ENCODE measurements around the gene GPR78. TPM values are rescaled to one million over a fixed set of nuclear protein-coding genes. Genes with fewer than 3 reads are reported as not detected.

Gene GPR78
- total and polyA plus RNA-seq, 2 donors (not counting 1 experiment from before 2014, with no cell fraction given), result 0.20 to 0.33 TPM

DNA sequence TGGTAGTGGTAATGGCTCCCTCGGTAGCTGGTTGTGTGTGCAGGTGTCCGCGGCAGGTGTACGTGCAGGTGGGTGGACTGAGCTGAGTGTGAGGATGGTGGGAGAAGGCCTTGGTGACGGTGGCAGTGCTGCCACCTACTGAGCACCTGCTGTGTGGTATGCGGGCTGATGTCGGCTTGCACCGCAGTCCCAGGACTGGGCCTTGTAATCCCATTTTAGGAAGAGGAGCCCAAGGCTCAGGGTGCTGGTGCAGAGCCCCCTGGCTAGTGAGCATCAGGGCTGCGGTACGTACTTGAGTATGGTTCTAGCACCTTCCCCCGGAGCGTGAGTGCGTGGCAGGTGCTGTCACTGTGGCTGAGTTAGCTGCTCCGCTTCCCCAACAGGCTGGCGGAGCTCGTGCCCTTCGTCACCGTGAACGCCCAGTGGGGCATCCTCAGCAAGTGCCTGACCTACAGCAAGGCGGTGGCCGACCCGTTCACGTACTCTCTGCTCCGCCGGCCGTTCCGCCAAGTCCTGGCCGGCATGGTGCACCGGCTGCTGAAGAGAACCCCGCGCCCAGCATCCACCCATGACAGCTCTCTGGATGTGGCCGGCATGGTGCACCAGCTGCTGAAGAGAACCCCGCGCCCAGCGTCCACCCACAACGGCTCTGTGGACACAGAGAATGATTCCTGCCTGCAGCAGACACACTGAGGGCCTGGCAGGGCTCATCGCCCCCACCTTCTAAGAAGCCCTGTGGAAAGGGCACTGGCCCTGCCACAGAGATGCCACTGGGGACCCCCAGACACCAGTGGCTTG, 6.7 kb downstream of the GPR78 start:
- no peaks in the 10 kb centered on the region for H3K9me3 ChIP-seq (ENCODE audit: control insufficient read depth, insufficient read depth, low read depth, low read length)
- no peak overlapping the region for H3K4me2 ChIP-seq (ENCODE audit: extremely low read depth, insufficient read depth, low read length)
- TF ChIP-seq, protein P1, sequence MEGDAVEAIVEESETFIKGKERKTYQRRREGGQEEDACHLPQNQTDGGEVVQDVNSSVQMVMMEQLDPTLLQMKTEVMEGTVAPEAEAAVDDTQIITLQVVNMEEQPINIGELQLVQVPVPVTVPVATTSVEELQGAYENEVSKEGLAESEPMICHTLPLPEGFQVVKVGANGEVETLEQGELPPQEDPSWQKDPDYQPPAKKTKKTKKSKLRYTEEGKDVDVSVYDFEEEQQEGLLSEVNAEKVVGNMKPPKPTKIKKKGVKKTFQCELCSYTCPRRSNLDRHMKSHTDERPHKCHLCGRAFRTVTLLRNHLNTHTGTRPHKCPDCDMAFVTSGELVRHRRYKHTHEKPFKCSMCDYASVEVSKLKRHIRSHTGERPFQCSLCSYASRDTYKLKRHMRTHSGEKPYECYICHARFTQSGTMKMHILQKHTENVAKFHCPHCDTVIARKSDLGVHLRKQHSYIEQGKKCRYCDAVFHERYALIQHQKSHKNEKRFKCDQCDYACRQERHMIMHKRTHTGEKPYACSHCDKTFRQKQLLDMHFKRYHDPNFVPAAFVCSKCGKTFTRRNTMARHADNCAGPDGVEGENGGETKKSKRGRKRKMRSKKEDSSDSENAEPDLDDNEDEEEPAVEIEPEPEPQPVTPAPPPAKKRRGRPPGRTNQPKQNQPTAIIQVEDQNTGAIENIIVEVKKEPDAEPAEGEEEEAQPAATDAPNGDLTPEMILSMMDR (conservative IDR thresholded peaks at IDR 0.05 in 1 of 2, IDR thresholded peaks at IDR 0.05 in 1 of 2; ENCODE audit: low read depth in 1 of 2, low read length in 2 of 2), result no peak
- TF ChIP-seq EZH2 (IDR thresholded peaks at IDR 0.05; ENCODE audit: low read length, missing control alignments), result no peak
- no peaks in the 10 kb centered on the region for H3K36me3 ChIP-seq (ENCODE audit: control insufficient read depth, insufficient read depth, low read length)
- no peaks in the 10 kb centered on the region for H3K4me1 ChIP-seq (ENCODE audit: control insufficient read depth, extremely low read depth, insufficient read depth, low read length)
- no peak overlapping the region for H3K9ac ChIP-seq (ENCODE audit: insufficient read depth, low read length)
- H3K79me2 ChIP-seq (ENCODE audit: control insufficient read depth, insufficient read depth, low read length), result no peaks in the 10 kb centered on the region
- DNase-seq (ENCODE audit: low read depth in 2 of 2), result no peak
- H3K4me3 ChIP-seq (replicated peaks in 1 of 4; ENCODE audit: control extremely low read depth in 1 of 4, insufficient read depth in 1 of 4, low read depth in 3 of 4, low read length in 4 of 4), result no peak overlapping the region
- H3K27me3 ChIP-seq (ENCODE audit: control insufficient read depth, insufficient read depth, low read length), result peaks cover 3% of the 10 kb centered on the region
- no peak overlapping the region for H2AFZ ChIP-seq (ENCODE audit: low read length)
- H4K20me1 ChIP-seq (ENCODE audit: control insufficient read depth, extremely low read depth, insufficient read depth, low read length), result no peaks in the 10 kb centered on the region
- no peak overlapping the region for H3K27ac ChIP-seq (ENCODE audit: insufficient read depth, low read length)

DNA sequence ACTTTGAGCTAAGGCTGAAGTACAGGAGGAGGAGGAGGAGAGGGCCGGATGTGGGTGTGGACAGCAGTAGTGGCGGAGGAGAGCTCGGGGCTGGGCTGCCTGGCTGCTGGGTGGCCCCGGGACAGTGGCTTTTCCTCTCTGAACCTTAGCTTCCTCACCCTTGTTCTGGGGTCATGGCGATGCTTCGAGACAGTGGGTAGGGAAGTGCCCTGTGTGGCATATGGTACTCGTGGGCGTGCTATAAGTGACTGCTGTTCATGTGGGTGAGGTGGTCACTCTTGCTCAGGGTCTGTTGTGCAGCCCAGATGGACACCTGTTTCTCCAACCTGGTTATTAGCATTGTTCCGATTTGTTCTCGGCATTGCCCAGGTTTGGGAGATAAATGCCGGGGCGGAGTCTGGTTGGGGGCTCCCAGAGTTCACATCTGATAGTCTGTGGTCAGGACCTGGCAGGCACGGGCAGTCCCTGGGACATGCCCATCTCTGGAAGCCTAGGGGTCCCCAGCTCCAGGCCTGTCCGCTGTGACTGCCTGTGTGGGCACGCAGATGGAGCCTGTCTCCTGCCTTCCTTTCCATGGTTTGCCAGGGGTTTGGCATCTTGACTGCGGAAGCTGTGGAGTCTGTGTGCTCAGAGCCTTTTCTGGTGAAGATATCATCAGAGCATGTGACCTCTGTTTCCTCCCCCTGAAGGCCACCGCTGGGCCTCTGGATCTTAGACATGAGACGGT, 7.4 kb downstream of the GPR78 start:
- Histone ChIP-seq H3K9ac (ENCODE audit: insufficient read depth, low read length) (no peak overlapping the region), H3K27me3 (ENCODE audit: control insufficient read depth, insufficient read depth, low read length) (peaks cover 8% of the 10 kb centered on the region), H3K79me2 (ENCODE audit: control insufficient read depth, insufficient read depth, low read length) (no peaks in the 10 kb centered on the region), H2AFZ (ENCODE audit: low read length) (no peak overlapping the region), H3K9me3 (ENCODE audit: control insufficient read depth, insufficient read depth, low read depth, low read length) (no peaks in the 10 kb centered on the region), H3K27ac (ENCODE audit: insufficient read depth, low read length) (no peak overlapping the region), H3K36me3 (ENCODE audit: control insufficient read depth, insufficient read depth, low read length) (no peaks in the 10 kb centered on the region), H3K4me3 (replicated peaks in 1 of 4; ENCODE audit: control extremely low read depth in 1 of 4, insufficient read depth in 1 of 4, low read depth in 3 of 4, low read length in 4 of 4) (no peak overlapping the region), H4K20me1 (ENCODE audit: control insufficient read depth, extremely low read depth, insufficient read depth, low read length) (no peaks in the 10 kb centered on the region), H3K4me2 (ENCODE audit: extremely low read depth, insufficient read depth, low read length) (no peak overlapping the region), H3K4me1 (ENCODE audit: control insufficient read depth, extremely low read depth, insufficient read depth, low read length) (no peaks in the 10 kb centered on the region)
- no peak for DNase-seq (ENCODE audit: low read depth in 2 of 2)
- TF ChIP-seq, protein P1 (conservative IDR thresholded peaks at IDR 0.05 in 1 of 2, IDR thresholded peaks at IDR 0.05 in 1 of 2; ENCODE audit: low read depth in 1 of 2, low read length in 2 of 2), result no peak
- TF ChIP-seq EZH2 (IDR thresholded peaks at IDR 0.05; ENCODE audit: low read length, missing control alignments), result no peak

DNA sequence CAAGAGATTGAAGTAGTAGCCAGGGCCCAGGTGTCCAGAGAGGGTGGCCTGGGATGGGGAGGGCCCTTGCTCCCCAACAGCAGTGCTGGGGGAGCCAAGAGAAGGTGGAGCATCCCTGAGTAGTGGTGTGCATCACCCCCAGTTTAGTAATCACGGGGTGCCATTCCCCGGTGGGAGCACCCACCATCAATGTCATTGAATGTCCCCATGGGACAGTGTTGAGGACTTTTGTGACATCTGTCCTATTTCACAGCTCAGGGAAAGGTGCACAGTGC, 7.9 kb downstream of the GPR78 start:
- DNase-seq (ENCODE audit: low read depth in 2 of 2), result no peak
- H3K4me2 ChIP-seq (ENCODE audit: extremely low read depth, insufficient read depth, low read length), result no peak overlapping the region
- no peak overlapping the region for H3K4me3 ChIP-seq (replicated peaks in 1 of 4; ENCODE audit: control extremely low read depth in 1 of 4, insufficient read depth in 1 of 4, low read depth in 3 of 4, low read length in 4 of 4)
- TF ChIP-seq EZH2 (IDR thresholded peaks at IDR 0.05; ENCODE audit: low read length, missing control alignments), result no peak
- TF ChIP-seq, protein P1 (conservative IDR thresholded peaks at IDR 0.05 in 1 of 2, IDR thresholded peaks at IDR 0.05 in 1 of 2; ENCODE audit: low read depth in 1 of 2, low read length in 2 of 2), result no peak
- H2AFZ ChIP-seq (ENCODE audit: low read length), result no peak overlapping the region
- no peaks in the 10 kb centered on the region for H3K9me3 ChIP-seq (ENCODE audit: control insufficient read depth, insufficient read depth, low read depth, low read length)
- H4K20me1 ChIP-seq (ENCODE audit: control insufficient read depth, extremely low read depth, insufficient read depth, low read length), result no peaks in the 10 kb centered on the region
- H3K79me2 ChIP-seq (ENCODE audit: control insufficient read depth, insufficient read depth, low read length), result no peaks in the 10 kb centered on the region
- no peaks in the 10 kb centered on the region for H3K36me3 ChIP-seq (ENCODE audit: control insufficient read depth, insufficient read depth, low read length)
- H3K27ac ChIP-seq (ENCODE audit: insufficient read depth, low read length), result no peak overlapping the region
- H3K27me3 ChIP-seq (ENCODE audit: control insufficient read depth, insufficient read depth, low read length), result peaks cover 12% of the 10 kb centered on the region
- no peak overlapping the region for H3K9ac ChIP-seq (ENCODE audit: insufficient read depth, low read length)
- no peaks in the 10 kb centered on the region for H3K4me1 ChIP-seq (ENCODE audit: control insufficient read depth, extremely low read depth, insufficient read depth, low read length)

Data from fibroblast of lung (primary cell).